Upper lobe of left lung (tissue), 4 donors: ENCODE measurements around the gene KIAA1755.

Source experiments
- CTCF ChIP-seq, 6 experiments: fragments of 450-650 bp in 4 of 6; fragments of 200-600 bp in 2 of 6; sonication (generic) in 2 of 6; IDR thresholded peaks; one replicate each; pipeline ENCODE4 v1.5.1; 2016 to 2019; ENCODE audit warnings: antibody characterized with exemption in 6 of 6
- POLR2A ChIP-seq, 4 donors: fragments of 450-650 bp; IDR thresholded peaks; one replicate each; pipeline ENCODE4 v1.5.1; 2016 to 2017; ENCODE audit warnings: antibody characterized with exemption in 4 of 4, mild to moderate bottlenecking in 2 of 4

- TF ChIP-seq CTCF (IDR thresholded peaks at IDR 0.05) (no peak), POLR2A (IDR thresholded peaks at IDR 0.05) (no peak)
These were observed 96.5 kb downstream of the KIAA1755 start for GRCh38 chr20:38164069-38164468.
